ENCODE results near the gene LMOD2. TPM values are rescaled to one million over a fixed set of nuclear protein-coding genes. Genes with fewer than 3 reads are reported as not detected.

Gene LMOD2
- total RNA-seq, 1 experiment from 2014 or later: not detected

- Histone ChIP-seq H3K4me3 (replicated peaks in 1 of 2; ENCODE audit: low read depth in 1 of 2, low read length in 2 of 2) (no peak overlapping the region), H4K20me1 (ENCODE audit: insufficient read depth) (no peaks in the 10 kb centered on the region), H3K79me2 (ENCODE audit: insufficient read depth, low read length) (no peaks in the 10 kb centered on the region), H3K27me3 (ENCODE audit: insufficient read depth, low read length) (no peaks in the 10 kb centered on the region), H3K36me3 (ENCODE audit: control insufficient read depth in 1 of 2, insufficient read depth in 2 of 2, low read length in 2 of 2) (no peaks in the 10 kb centered on the region), H3K9me3 (ENCODE audit: control insufficient read depth in 1 of 2, insufficient read depth in 1 of 2, low read depth in 1 of 2, low read length in 2 of 2) (no peaks in the 10 kb centered on the region), H2AFZ (ENCODE audit: low read depth, low read length, poor library complexity, severe bottlenecking) (no peak overlapping the region), H3K9me2 (ENCODE audit: insufficient read depth) (no peaks in the 10 kb centered on the region; the same call in 1 of the 2 replicates), H3K27ac (ENCODE audit: low read depth, low read length) (no peak overlapping the region), H3K4me2 (ENCODE audit: low read length) (no peak overlapping the region), H3K9ac (ENCODE audit: low read length) (no peak overlapping the region), H3K4me1 (ENCODE audit: control insufficient read depth in 1 of 2, insufficient read depth in 2 of 2, low read length in 2 of 2) (peaks cover 7 to 20% of the 10 kb centered on the region in 2 experiments; a peak in 3 of 4 replicates)
- CTCF ChIA-PET: no interaction called here
- DNase-seq (ENCODE audit: low read depth, low spot score): no peak
- RAD21 ChIA-PET (ENCODE audit: low non-redundant PET in 1 of 2, low total read pairs in 2 of 2, uncharacterized antibody in 2 of 2, unreplicated experiment in 2 of 2): no interaction called here
- TF ChIP-seq EZH2phosphoT487 (IDR thresholded peaks at IDR 0.05; ENCODE audit: borderline replicate concordance) (no peak), ZFX (IDR thresholded peaks at IDR 0.05) (no peak), MAX (IDR thresholded peaks at IDR 0.05) (no peak), TCF7L2 (IDR thresholded peaks at IDR 0.05; ENCODE audit: borderline replicate concordance, extremely low read depth, insufficient read depth, insufficient read length) (no peak)
- ATAC-seq: no peak
- intact Hi-C loops (cut with micrococcal nuclease): loop anchor here (5.0 to 10.0 kb wide), 2 partner anchors 63 to 145 kb away; no protein-coding TSS in a partner anchor
- POLR2A ChIA-PET: no interaction called here
- no TSS peak for BruUV-seq (replicated peaks)
Observed at GRCh38 chr7:123639631-123640030, 16.0 kb upstream of the LMOD2 start.

GRCh38 chr7:123640583-123640982, 15.1 kb upstream of the LMOD2 start:
- no peaks in the 10 kb centered on the region for H3K27me3 ChIP-seq (ENCODE audit: insufficient read depth, low read length)
- TF ChIP-seq POLR2A (IDR thresholded peaks at IDR 0.05; ENCODE audit: borderline replicate concordance, extremely low read depth, insufficient read depth, insufficient read length) (no peak), POLR2AphosphoS5 (IDR thresholded peaks at IDR 0.05; ENCODE audit: low read depth, low read length) (no peak), CEBPB (IDR thresholded peaks at IDR 0.05; ENCODE audit: low read depth) (no peak), ELF1 (IDR thresholded peaks at IDR 0.05; ENCODE audit: borderline replicate concordance, low read depth) (no peak), SRF (IDR thresholded peaks at IDR 0.05; ENCODE audit: low read depth) (no peak), ZFX (IDR thresholded peaks at IDR 0.05) (no peak), ATF3 (IDR thresholded peaks at IDR 0.05) (no peak), SP1 (IDR thresholded peaks at IDR 0.05; ENCODE audit: low read depth) (no peak), EGR1 (IDR thresholded peaks at IDR 0.05; ENCODE audit: low read depth) (no peak), TCF7L2 (IDR thresholded peaks at IDR 0.05; ENCODE audit: borderline replicate concordance, extremely low read depth, insufficient read depth, insufficient read length) (no peak), CBX3 (IDR thresholded peaks at IDR 0.05; ENCODE audit: low read depth) (no peak)
- no peaks in the 10 kb centered on the region for H3K9me3 ChIP-seq (ENCODE audit: control insufficient read depth in 1 of 2, insufficient read depth in 1 of 2, low read depth in 1 of 2, low read length in 2 of 2)
- DNase-seq (ENCODE audit: low read depth, low spot score) (no peak), ATAC-seq (no peak)
- no peak overlapping the region for H3K4me2 ChIP-seq (ENCODE audit: low read length)
- POLR2A ChIA-PET: no interaction called here
- H2AFZ ChIP-seq (ENCODE audit: low read depth, low read length, poor library complexity, severe bottlenecking): no peak overlapping the region
- H4K20me1 ChIP-seq (ENCODE audit: insufficient read depth): no peaks in the 10 kb centered on the region
- no TSS peak for BruUV-seq (replicated peaks)
- H3K4me3 ChIP-seq (replicated peaks in 1 of 2; ENCODE audit: low read depth in 1 of 2, low read length in 2 of 2): no peak overlapping the region
- H3K27ac ChIP-seq (ENCODE audit: low read depth, low read length): no peak overlapping the region
- H3K9me2 ChIP-seq (ENCODE audit: insufficient read depth): no peaks in the 10 kb centered on the region; the same call in 1 of the 2 replicates
- intact Hi-C loops (cut with micrococcal nuclease): no loop called here
- RAD21 ChIA-PET (ENCODE audit: low non-redundant PET in 1 of 2, low total read pairs in 2 of 2, uncharacterized antibody in 2 of 2, unreplicated experiment in 2 of 2): no interaction called here
- no peaks in the 10 kb centered on the region for H3K79me2 ChIP-seq (ENCODE audit: insufficient read depth, low read length)
- H3K4me1 ChIP-seq (ENCODE audit: control insufficient read depth in 1 of 2, insufficient read depth in 2 of 2, low read length in 2 of 2): peaks cover 13 to 26% of the 10 kb centered on the region in 2 experiments; a peak in 3 of 4 replicates
- H3K9ac ChIP-seq (ENCODE audit: low read length): no peak overlapping the region
- H3K36me3 ChIP-seq (ENCODE audit: control insufficient read depth in 1 of 2, insufficient read depth in 2 of 2, low read length in 2 of 2): no peaks in the 10 kb centered on the region
- CTCF ChIA-PET: no interaction called here

Data from HCT116 (cell line).